Panc1 (cell line): ENCODE data around the gene MYH8. TPM values are rescaled to one million over a fixed set of nuclear protein-coding genes. Genes with fewer than 3 reads are reported as not detected.

ENCODE experiments used
- ATAC-seq: fragments of 200-7000 bp; cut with Tn5 transposase; 2 replicates; pipeline ENCODE4 v1.9.1; 2020; ENCODE audit warnings: mild to moderate bottlenecking, moderate library complexity
- BruUV-seq: library from RNA; stranded (reverse); fragments of 400-500 nt; replicated peaks from 2 replicates; lab custom pipeline; 2021; lab: Mats Ljungman, UMichigan
- CTCF ChIA-PET: fragments of 300-600 bp; sonication (Branson Sonifier 250); formaldehyde crosslinking; loops from one replicate; lab custom pipeline; 2022; ENCODE audit warnings: antibody characterized with exemption; lab: Charles Lee
- POLR2A ChIA-PET: fragments of 300-600 bp; sonication (Branson Sonifier 250); formaldehyde crosslinking; loops from one replicate; lab custom pipeline; 2022; ENCODE audit warnings: antibody characterized with exemption; lab: Charles Lee
- DNase-seq: peaks from one replicate; pipeline ENCODE4 v3.0.0-alpha.2; 2010; ENCODE audit warnings: low read depth, low spot score
- H3K27ac ChIP-seq: 2 replicates; pipeline ENCODE4 v1.5.1; 2011; ENCODE audit warnings: mild to moderate bottlenecking, low read length, inconsistent platforms
- H3K27me3 ChIP-seq: fragments of 200-500 bp; sonication (Bioruptor generic); 2 replicates; pipeline ENCODE4 v1.6.0; 2014; ENCODE audit warnings: low read length, inconsistent platforms; ENCODE audit not compliant: control insufficient read depth, insufficient read depth
- H3K36me3 ChIP-seq: fragments of 200-500 bp; sonication (Bioruptor generic); 2 replicates; pipeline ENCODE4 v1.5.1; 2014; ENCODE audit warnings: inconsistent platforms, mild to moderate bottlenecking, low read length, moderate library complexity; ENCODE audit not compliant: control insufficient read depth, insufficient read depth
- H3K4me1 ChIP-seq: 2 replicates; pipeline ENCODE4 v1.5.1; 2011; ENCODE audit warnings: inconsistent platforms, mild to moderate bottlenecking, low read length, moderate library complexity; ENCODE audit not compliant: control insufficient read depth, insufficient read depth
- H3K4me3 ChIP-seq, 2 experiments: 2 replicates each; pipeline ENCODE4 v1.5.1; 2011 to 2012; ENCODE audit warnings: low read depth in 2 of 2, low read length in 2 of 2, mild to moderate bottlenecking in 2 of 2, inconsistent platforms in 1 of 2, moderate library complexity in 1 of 2
- H3K9me3 ChIP-seq: fragments of 200-500 bp; sonication (Bioruptor generic); 2 replicates; pipeline ENCODE4 v1.5.1; 2014; ENCODE audit warnings: low read depth, mild to moderate bottlenecking, inconsistent platforms, low read length, moderate library complexity; ENCODE audit not compliant: control insufficient read depth, insufficient read depth
- POLR2AphosphoS5 ChIP-seq: IDR thresholded peaks from 2 replicates; pipeline ENCODE4 v1.6.1; 2012; ENCODE audit warnings: mild to moderate bottlenecking, low read depth, low read length, moderate library complexity
- SIN3A ChIP-seq: IDR thresholded peaks from 2 replicates; pipeline ENCODE4 v1.6.1; 2012; ENCODE audit warnings: low read depth, mild to moderate bottlenecking, low read length, moderate library complexity, borderline replicate concordance; ENCODE audit not compliant: insufficient read depth
- TCF7L2 ChIP-seq: IDR thresholded peaks from 2 replicates; pipeline ENCODE4 v1.6.1; 2011; ENCODE audit warnings: mild to moderate bottlenecking, low read depth, low read length, inconsistent platforms
- in situ Hi-C: cut with HindIII; loops from 2 replicates; pipeline ENCODE4 v1.10.0; 2016; ENCODE audit warnings: low sequenced_read_pairs, low pct_unique_long_range_greater_than_20kb
- intact Hi-C: fragments of 100-400 bp; cut with micrococcal nuclease; formaldehyde crosslinking; loops from one replicate; pipeline ENCODE4 v1.10.0; 2022; ENCODE audit not compliant: unreplicated experiment
- total RNA-seq: library from RNA; stranded (reverse); gene quantifications from one replicate; pipeline ENCODE4 v1.2.1, GENCODE V29; 2021; ENCODE audit not compliant: unreplicated experiment
- TF ChIP-seq, protein P1 (sequence below), 2 experiments: IDR thresholded peaks; 2 replicates each; pipeline ENCODE4 v1.6.1; 2011 to 2012; ENCODE audit warnings: low read depth in 2 of 2, control low read depth in 1 of 2, low read length in 1 of 2, mild to moderate bottlenecking in 1 of 2, moderate library complexity in 1 of 2; ENCODE audit not compliant: insufficient read depth in 1 of 2
- TF ChIP-seq, protein P2 (sequence below): fragments of 450-650 bp; IDR thresholded peaks from 2 replicates; pipeline ENCODE4 v1.5.1; 2017; ENCODE audit warnings: mild to moderate bottlenecking

MYH8 gene
- total RNA-seq, 1 experiment from 2014 or later = not detected

- CTCF ChIA-PET = no interaction called here
- TF ChIP-seq POLR2AphosphoS5 (no peak), TCF7L2 (no peak), SIN3A (no peak)
- TF ChIP-seq, protein P1, sequence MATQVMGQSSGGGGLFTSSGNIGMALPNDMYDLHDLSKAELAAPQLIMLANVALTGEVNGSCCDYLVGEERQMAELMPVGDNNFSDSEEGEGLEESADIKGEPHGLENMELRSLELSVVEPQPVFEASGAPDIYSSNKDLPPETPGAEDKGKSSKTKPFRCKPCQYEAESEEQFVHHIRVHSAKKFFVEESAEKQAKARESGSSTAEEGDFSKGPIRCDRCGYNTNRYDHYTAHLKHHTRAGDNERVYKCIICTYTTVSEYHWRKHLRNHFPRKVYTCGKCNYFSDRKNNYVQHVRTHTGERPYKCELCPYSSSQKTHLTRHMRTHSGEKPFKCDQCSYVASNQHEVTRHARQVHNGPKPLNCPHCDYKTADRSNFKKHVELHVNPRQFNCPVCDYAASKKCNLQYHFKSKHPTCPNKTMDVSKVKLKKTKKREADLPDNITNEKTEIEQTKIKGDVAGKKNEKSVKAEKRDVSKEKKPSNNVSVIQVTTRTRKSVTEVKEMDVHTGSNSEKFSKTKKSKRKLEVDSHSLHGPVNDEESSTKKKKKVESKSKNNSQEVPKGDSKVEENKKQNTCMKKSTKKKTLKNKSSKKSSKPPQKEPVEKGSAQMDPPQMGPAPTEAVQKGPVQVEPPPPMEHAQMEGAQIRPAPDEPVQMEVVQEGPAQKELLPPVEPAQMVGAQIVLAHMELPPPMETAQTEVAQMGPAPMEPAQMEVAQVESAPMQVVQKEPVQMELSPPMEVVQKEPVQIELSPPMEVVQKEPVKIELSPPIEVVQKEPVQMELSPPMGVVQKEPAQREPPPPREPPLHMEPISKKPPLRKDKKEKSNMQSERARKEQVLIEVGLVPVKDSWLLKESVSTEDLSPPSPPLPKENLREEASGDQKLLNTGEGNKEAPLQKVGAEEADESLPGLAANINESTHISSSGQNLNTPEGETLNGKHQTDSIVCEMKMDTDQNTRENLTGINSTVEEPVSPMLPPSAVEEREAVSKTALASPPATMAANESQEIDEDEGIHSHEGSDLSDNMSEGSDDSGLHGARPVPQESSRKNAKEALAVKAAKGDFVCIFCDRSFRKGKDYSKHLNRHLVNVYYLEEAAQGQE (IDR thresholded peaks at IDR 0.05; ENCODE audit: insufficient read depth in 1 of 2, low read depth in 2 of 2, low read length in 1 of 2) = no peak
- TF ChIP-seq, protein P2, sequence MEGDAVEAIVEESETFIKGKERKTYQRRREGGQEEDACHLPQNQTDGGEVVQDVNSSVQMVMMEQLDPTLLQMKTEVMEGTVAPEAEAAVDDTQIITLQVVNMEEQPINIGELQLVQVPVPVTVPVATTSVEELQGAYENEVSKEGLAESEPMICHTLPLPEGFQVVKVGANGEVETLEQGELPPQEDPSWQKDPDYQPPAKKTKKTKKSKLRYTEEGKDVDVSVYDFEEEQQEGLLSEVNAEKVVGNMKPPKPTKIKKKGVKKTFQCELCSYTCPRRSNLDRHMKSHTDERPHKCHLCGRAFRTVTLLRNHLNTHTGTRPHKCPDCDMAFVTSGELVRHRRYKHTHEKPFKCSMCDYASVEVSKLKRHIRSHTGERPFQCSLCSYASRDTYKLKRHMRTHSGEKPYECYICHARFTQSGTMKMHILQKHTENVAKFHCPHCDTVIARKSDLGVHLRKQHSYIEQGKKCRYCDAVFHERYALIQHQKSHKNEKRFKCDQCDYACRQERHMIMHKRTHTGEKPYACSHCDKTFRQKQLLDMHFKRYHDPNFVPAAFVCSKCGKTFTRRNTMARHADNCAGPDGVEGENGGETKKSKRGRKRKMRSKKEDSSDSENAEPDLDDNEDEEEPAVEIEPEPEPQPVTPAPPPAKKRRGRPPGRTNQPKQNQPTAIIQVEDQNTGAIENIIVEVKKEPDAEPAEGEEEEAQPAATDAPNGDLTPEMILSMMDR = no peak
- H3K9me3 ChIP-seq = no peaks in the 10 kb centered on the region
- POLR2A ChIA-PET = no interaction called here
- no TSS peak for BruUV-seq
- ATAC-seq (no peak), DNase-seq (no peak)
- H3K4me3 ChIP-seq = no peak overlapping the region
- H3K36me3 ChIP-seq = no peaks in the 10 kb centered on the region
- intact Hi-C loops (no loop called here), in situ Hi-C loops (no loop called here)
- H3K27ac ChIP-seq = no peak overlapping the region
- no peaks in the 10 kb centered on the region; the same call in 1 of the 2 replicates for H3K27me3 ChIP-seq
- H3K4me1 ChIP-seq = no peaks in the 10 kb centered on the region
Measured at GRCh38 chr17:10352893-10353292, 68.9 kb downstream of the MYH8 start.

- no TSS peak for BruUV-seq
- ATAC-seq (no peak), DNase-seq (no peak)
Measured at GRCh38 chr17:10349403-10349802, 72.3 kb downstream of the MYH8 start.

More at GRCh38 chr17:10349403-10349802, 72.3 kb downstream of the MYH8 start:
- no peaks in the 10 kb centered on the region for H3K36me3 ChIP-seq
- TF ChIP-seq, protein P2 = peak; percentile 18; the same call in 1 of the 2 replicates
- TF ChIP-seq POLR2AphosphoS5 = no peak
- TF ChIP-seq TCF7L2 = no peak
- ChIA-PET CTCF (no interaction called here), POLR2A (no interaction called here)
- H3K4me3 ChIP-seq = no peak overlapping the region
- intact Hi-C loops (no loop called here), in situ Hi-C loops (no loop called here)
- no peak overlapping the region for H3K27ac ChIP-seq
- H3K9me3 ChIP-seq = no peaks in the 10 kb centered on the region
- H3K4me1 ChIP-seq = no peaks in the 10 kb centered on the region
- no peaks in the 10 kb centered on the region for H3K27me3 ChIP-seq
